Natural killer cell (primary cell): ENCODE data around the gene CACUL1. TPM values are rescaled to one million over a fixed set of nuclear protein-coding genes. Genes with fewer than 3 reads are reported as not detected.
A peak's percentile ranks its signal among the peaks of the same experiment; 100 is the strongest.
"Not testable (repeated sequence)": the region's sequence is repeated elsewhere in the genome, so short reads cannot be mapped to it uniquely, and the experiment has no call there.

ENCODE experiments used
- ATAC-seq, 3 donors: fragments of 150-1000 bp in 2 of 3; fragments of 200-7000 bp in 1 of 3; cut with Tn5 transposase; 1 replicate in 1 of 3; 2 replicates in 2 of 3; pipeline ENCODE4 v1.10.0; 2021; ENCODE audit warnings: mild to moderate bottlenecking in 2 of 3, moderate library complexity in 2 of 3
- DNase-seq, 2 donors: peaks; one replicate each; pipeline versions ENCODE4 v3.0.0 to v3.0.0-alpha.2; 2013 to 2021; ENCODE audit warnings: mixed read lengths in 1 of 2
- H3K27ac ChIP-seq: one replicate; pipeline ENCODE4 v1.5.1; 2013; ENCODE audit warnings: mild to moderate bottlenecking, low read length
- H3K27me3 ChIP-seq: one replicate; pipeline ENCODE4 v1.6.1; 2013; ENCODE audit warnings: low read length; ENCODE audit not compliant: control insufficient read depth, insufficient read depth
- H3K36me3 ChIP-seq: one replicate; pipeline ENCODE4 v1.6.1; 2013; ENCODE audit warnings: low read length; ENCODE audit not compliant: control insufficient read depth, insufficient read depth
- H3K4me1 ChIP-seq: one replicate; pipeline ENCODE4 v1.6.1; 2013; ENCODE audit warnings: low read length; ENCODE audit not compliant: control insufficient read depth, insufficient read depth
- H3K4me3 ChIP-seq: one replicate; pipeline ENCODE4 v1.5.1; 2013; ENCODE audit warnings: low read length
- H3K9me3 ChIP-seq: one replicate; pipeline ENCODE4 v1.6.1; 2013; ENCODE audit warnings: low read length; ENCODE audit not compliant: control insufficient read depth, insufficient read depth
- H3K27ac Mint-ChIP-seq, 2 donors: one replicate each; pipeline ENCODE4 v1.8.0; 2022; ENCODE audit warnings: mild to moderate bottlenecking in 2 of 2, mixed read lengths in 2 of 2, moderate library complexity in 1 of 2
- H3K27me3 Mint-ChIP-seq, 2 donors: one replicate each; pipeline ENCODE4 v1.8.0; 2022; ENCODE audit warnings: low read depth in 2 of 2, mixed read lengths in 2 of 2
- H3K36me3 Mint-ChIP-seq: one replicate; pipeline ENCODE4 v1.8.0; 2022; ENCODE audit warnings: mixed read lengths
- H3K4me1 Mint-ChIP-seq, 2 donors: one replicate each; pipeline ENCODE4 v1.8.0; 2022; ENCODE audit warnings: mixed read lengths in 2 of 2
- H3K4me3 Mint-ChIP-seq: one replicate; pipeline ENCODE4 v1.8.0; 2022; ENCODE audit warnings: mild to moderate bottlenecking, moderate library complexity, mixed read lengths
- H3K9me3 Mint-ChIP-seq, 2 donors: one replicate each; pipeline ENCODE4 v1.8.0; 2022; ENCODE audit warnings: mixed read lengths in 2 of 2
- CTCF ChIP-seq: fragments of 200-600 bp; IDR thresholded peaks from one replicate; pipeline ENCODE4 v1.8.0; 2022; ENCODE audit warnings: antibody characterized with exemption
- WGBS: methylation state at CpG from one replicate; pipeline ENCODE4 v1.1.7; 2013; ENCODE audit warnings: missing lambda C conversion rate; ENCODE audit not compliant: insufficient coverage; 5-methylcytosine and 5-hydroxymethylcytosine counted together
- intact Hi-C: fragments of 100-400 bp; cut with micrococcal nuclease; formaldehyde crosslinking; loops from one replicate; pipeline ENCODE4 v1.14.2; 2022
- total RNA-seq, 4 donors: library from RNA; stranded (reverse); fragments of 120-200 nt in 1 of 4; gene quantifications; one replicate each; pipeline versions ENCODE4 v1.2.3 to v1.2.4, GENCODE V29; 2013 to 2022

The CACUL1 gene
- total RNA-seq, 3 donors from 2014 or later (not counting 1 experiment from before 2014, with no cell fraction given) = 45.4 to 65.9 (median 47.6) TPM

DNA sequence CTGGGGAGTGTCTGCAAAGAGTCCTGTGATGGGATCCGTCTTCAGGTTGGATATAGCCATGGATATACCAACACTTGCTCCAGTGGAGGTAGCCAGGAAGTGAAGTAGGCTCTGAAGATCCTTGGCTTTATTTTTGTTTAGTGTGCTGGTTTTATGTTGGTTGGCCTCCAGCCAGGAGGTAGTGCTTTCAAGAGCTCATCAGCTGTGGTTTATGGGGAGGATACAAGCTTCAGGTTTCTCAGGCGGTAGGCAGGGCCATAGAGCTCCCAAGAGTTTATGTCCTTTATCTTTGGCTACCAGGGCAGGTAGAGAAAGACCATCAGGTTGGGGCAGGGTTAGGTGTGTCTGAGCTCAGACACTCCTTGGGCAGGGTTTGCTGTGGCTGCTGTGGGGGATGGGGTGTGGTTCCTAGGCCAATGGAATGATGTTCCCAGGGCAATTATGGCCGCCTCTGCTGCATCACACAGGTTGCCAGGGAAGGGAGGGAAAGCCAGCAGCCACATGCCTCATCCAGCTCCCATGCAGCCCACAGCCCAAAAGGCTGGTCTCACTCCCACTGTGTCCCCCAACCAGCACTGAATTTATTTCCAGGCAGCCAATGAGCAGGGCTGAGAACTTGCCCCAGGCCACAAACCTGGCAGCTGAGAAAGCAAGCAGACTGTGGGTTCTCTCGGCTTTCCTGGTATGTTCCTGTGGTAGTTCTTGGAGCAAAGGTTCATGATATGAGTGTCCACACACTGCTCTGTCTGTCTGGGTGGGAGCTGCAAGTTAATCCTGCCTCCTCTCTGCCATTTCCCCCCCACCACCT is 92.3 kb downstream of the CACUL1 start:
- TF ChIP-seq CTCF = no peak
- Histone ChIP-seq H3K27me3 (peaks cover 6% of the 10 kb centered on the region), H3K27ac (no peak overlapping the region), H3K4me1 (peaks cover 8% of the 10 kb centered on the region), H3K36me3 (no peaks in the 10 kb centered on the region), H3K9me3 (peaks cover 3% of the 10 kb centered on the region), H3K4me3 (no peak overlapping the region)
- ATAC-seq (no peak), DNase-seq (peak in 1 of 2 donors; percentile 44)
- Mint-ChIP-seq H3K4me3 (no peak overlapping the region), H3K27me3 (peaks cover 21 to 41% of the 10 kb centered on the region in 2 donors), H3K4me1 (peaks cover 6 to 7% of the 10 kb centered on the region in 2 donors), H3K36me3 (no peaks in the 10 kb centered on the region), H3K9me3 (no peaks in the 10 kb centered on the region), H3K27ac (no peak overlapping the region)
- intact Hi-C loops = no loop called here
- WGBS = 85% methylated on average over 4 of the region's 4 CpGs

DNA sequence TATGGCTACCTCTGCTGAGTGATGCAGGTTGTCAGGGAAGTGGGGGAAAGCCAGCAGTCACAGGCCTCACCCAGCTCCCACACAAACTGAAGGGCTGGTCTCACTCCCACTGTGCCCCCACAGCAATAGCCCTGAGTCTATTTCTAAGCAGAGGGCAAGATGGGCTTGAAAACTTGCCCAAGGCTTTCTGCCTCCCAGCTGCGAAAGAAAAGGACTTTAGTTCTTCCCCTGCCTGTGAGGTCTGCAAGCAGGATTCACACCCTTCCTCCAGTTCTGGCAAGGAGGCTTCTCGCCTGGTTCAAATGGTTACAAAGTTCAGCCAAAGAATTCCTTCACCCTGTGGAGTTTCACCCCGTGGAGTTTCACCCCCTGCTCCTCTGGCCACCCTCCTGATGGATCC is 96.0 kb downstream of the CACUL1 start:
- Histone ChIP-seq H3K4me3 (no peak overlapping the region), H3K27me3 (peaks cover 1% of the 10 kb centered on the region), H3K4me1 (peaks cover 8% of the 10 kb centered on the region), H3K9me3 (peaks cover 3% of the 10 kb centered on the region), H3K36me3 (no peaks in the 10 kb centered on the region), H3K27ac (no peak overlapping the region)
- no peaks in the 10 kb centered on the region for H3K36me3 Mint-ChIP-seq
- peaks cover 0 to 2% of the 10 kb centered on the region in 2 donors for H3K9me3 Mint-ChIP-seq
- H3K4me3 Mint-ChIP-seq = no peak overlapping the region
- intact Hi-C loops = no loop called here
- ATAC-seq (no peak), DNase-seq (no peak)
- H3K27ac Mint-ChIP-seq = no peak overlapping the region
- WGBS = 68% methylated on average over 3 of the region's 3 CpGs
- no peak for TF ChIP-seq CTCF
- H3K27me3 Mint-ChIP-seq = peaks cover 29 to 59% of the 10 kb centered on the region in 2 donors
- H3K4me1 Mint-ChIP-seq = peaks cover 6 to 7% of the 10 kb centered on the region in 2 donors

- H3K27ac Mint-ChIP-seq, ATAC-seq, H3K9me3 Mint-ChIP-seq, intact Hi-C loops, H3K4me3 ChIP-seq, H3K4me1 Mint-ChIP-seq, H3K4me3 Mint-ChIP-seq, H3K4me1 ChIP-seq, H3K36me3 Mint-ChIP-seq, H3K27ac ChIP-seq, H3K27me3 ChIP-seq, H3K36me3 ChIP-seq, H3K9me3 ChIP-seq: not testable (repeated sequence)
- DNase-seq = peak in 1 of 2 donors; percentile 46
- 23% methylated on average over 1 of the region's 1 CpG for WGBS
- peaks cover 28 to 64% of the 10 kb centered on the region in 2 donors for H3K27me3 Mint-ChIP-seq
Observed at GRCh38 chr10:118658168-118658567, 96.6 kb downstream of the CACUL1 start.

DNA sequence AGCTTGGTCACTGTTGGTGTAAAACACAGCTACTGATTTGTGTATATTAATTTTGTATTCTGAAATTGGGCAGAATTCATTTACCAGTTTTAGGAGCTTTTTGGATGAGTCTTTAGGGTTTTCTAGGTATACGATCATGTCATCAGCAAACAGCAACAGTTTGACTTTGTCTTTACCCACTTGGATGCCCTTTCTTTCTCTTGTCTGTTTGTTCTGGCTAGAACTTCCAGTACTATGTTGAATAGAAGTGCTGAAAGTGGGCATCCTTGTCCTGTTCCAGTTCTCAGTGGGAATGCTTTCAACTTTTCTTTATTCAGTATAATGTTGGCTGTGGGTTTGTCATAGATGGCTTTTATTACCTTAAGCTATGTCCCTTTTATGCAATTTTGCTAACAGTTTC is 109.5 kb downstream of the CACUL1 start:
- H3K4me3 Mint-ChIP-seq, intact Hi-C loops, H3K27me3 ChIP-seq, H3K4me1 Mint-ChIP-seq, H3K36me3 Mint-ChIP-seq, H3K27ac ChIP-seq, DNase-seq, H3K9me3 ChIP-seq, ATAC-seq, H3K9me3 Mint-ChIP-seq, H3K4me3 ChIP-seq, H3K27ac Mint-ChIP-seq, H3K36me3 ChIP-seq, H3K4me1 ChIP-seq: not testable (repeated sequence)
- H3K27me3 Mint-ChIP-seq = peaks cover 23 to 41% of the 10 kb centered on the region in 2 donors
- 100% methylated on average over 1 of the region's 1 CpG for WGBS
